OCI-LY3 (cell line): ENCODE measurements around the gene NR1H4.

ENCODE experiments used
- H2AFZ ChIP-seq: fragments of 200-600, 300-600 bp; shearing (Covaris generic); 2 replicates; pipeline ENCODE4 v1.6.0; 2014; ENCODE audit warnings: antibody characterized with exemption, low read depth, low read length
- H3K27ac ChIP-seq: fragments of 200-600, 300-600 bp; sonication (generic); 2 replicates; pipeline ENCODE4 v1.5.1; 2014; ENCODE audit warnings: mild to moderate bottlenecking, low read length, moderate library complexity, mixed read lengths
- H3K27me3 ChIP-seq: fragments of 200-600, 300-600 bp; sonication (generic); 2 replicates; pipeline ENCODE4 v1.6.1; 2014; ENCODE audit warnings: low read depth, low read length, mixed read lengths
- H3K36me3 ChIP-seq: fragments of 200-600, 300-600 bp; sonication (generic); replicated peaks from 2 replicates; pipeline ENCODE3; 2014; ENCODE audit warnings: low read depth, low read length, mixed read lengths
- H3K4me1 ChIP-seq: fragments of 300-600, 200-600 bp; sonication (generic); 2 replicates; pipeline ENCODE4 v1.6.1; 2014; ENCODE audit warnings: low read length, mixed read lengths
- H3K4me2 ChIP-seq: fragments of 200-600, 300-600 bp; sonication (generic); 2 replicates; pipeline ENCODE4 v1.6.1; 2014; ENCODE audit warnings: low read length, mixed read lengths
- H3K4me3 ChIP-seq: fragments of 300-600, 200-600 bp; sonication (generic); 2 replicates; pipeline ENCODE4 v1.5.1; 2014; ENCODE audit warnings: antibody characterized with exemption, mild to moderate bottlenecking, low read length, moderate library complexity
- H3K79me2 ChIP-seq: fragments of 300-600, 200-600 bp; shearing (Covaris generic); 2 replicates; pipeline ENCODE4 v1.6.1; 2014; ENCODE audit warnings: mild to moderate bottlenecking, low read length, mixed read lengths
- H3K9ac ChIP-seq: fragments of 300-600, 200-600 bp; shearing (Covaris generic); 2 replicates; pipeline ENCODE4 v1.6.0; 2014; ENCODE audit warnings: mild to moderate bottlenecking, low read length, moderate library complexity
- H3K9me3 ChIP-seq: fragments of 200-600, 300-600 bp; shearing (Covaris generic); 2 replicates; pipeline ENCODE4 v1.6.1; 2014; ENCODE audit warnings: low read length, mixed read lengths; ENCODE audit not compliant: insufficient read depth
- H4K20me1 ChIP-seq: fragments of 200-600, 300-600 bp; sonication (generic); 2 replicates; pipeline ENCODE4 v1.6.1; 2016; ENCODE audit warnings: low read length, mixed read lengths; ENCODE audit not compliant: insufficient read depth
- EZH2phosphoT487 ChIP-seq: fragments of 200-600 bp; shearing (Covaris generic); IDR thresholded peaks from 2 replicates; pipeline ENCODE4 v1.6.1; 2018; ENCODE audit warnings: antibody characterized with exemption, mixed run types, low read depth
- TF ChIP-seq, protein P1 (sequence below): fragments of 200-600, 300-600 bp; sonication (generic); IDR thresholded peaks from 2 replicates; pipeline ENCODE4 v1.5.1; 2014; ENCODE audit warnings: antibody characterized with exemption, low read length, low read depth

Gene NR1H4

DNA sequence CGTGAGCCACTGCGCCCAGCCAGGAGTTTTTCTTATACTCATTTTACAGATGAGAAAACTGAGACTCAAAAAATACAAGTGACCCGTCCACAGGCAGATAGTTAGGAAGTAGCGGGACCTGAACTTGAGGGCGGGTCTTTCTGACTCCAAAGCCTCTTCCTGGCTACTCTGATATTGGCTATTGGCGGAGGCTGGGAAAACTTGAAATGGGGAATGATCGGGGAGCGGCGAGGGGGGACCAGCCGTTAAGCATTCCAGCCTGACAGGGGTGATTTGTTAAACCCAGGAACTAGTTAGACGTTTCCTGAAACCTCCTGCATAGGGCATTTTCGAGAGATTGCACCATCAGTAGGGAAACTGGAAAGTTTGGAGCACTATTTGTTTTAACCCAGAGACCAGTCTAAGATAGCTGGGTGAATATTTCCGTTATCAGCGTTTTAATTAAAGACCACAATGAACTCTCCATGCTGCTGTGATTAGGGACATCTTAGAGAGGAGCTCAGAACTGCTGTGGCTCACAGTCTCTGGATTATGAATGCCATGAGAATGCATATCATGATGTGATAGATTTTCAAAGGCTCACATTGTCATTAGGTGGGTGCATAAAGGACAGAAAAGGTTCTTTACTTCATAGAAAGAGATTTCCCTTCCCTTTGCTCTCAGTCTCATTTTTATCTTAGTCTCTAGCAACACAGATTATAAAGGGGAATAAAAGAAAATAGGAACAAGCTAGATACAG, 2.5 kb downstream of the NR1H4 start:
- Histone ChIP-seq H3K27me3 (peaks cover 24% of the 10 kb centered on the region), H2AFZ (no peak overlapping the region), H3K4me2 (no peak overlapping the region), H3K36me3 (no peaks in the 10 kb centered on the region), H3K9me3 (no peaks in the 10 kb centered on the region), H3K9ac (no peak overlapping the region), H3K4me3 (no peak overlapping the region), H3K79me2 (no peaks in the 10 kb centered on the region), H3K27ac (no peak overlapping the region), H3K4me1 (no peaks in the 10 kb centered on the region), H4K20me1 (no peaks in the 10 kb centered on the region)
- TF ChIP-seq EZH2phosphoT487 = no peak
- TF ChIP-seq, protein P1, sequence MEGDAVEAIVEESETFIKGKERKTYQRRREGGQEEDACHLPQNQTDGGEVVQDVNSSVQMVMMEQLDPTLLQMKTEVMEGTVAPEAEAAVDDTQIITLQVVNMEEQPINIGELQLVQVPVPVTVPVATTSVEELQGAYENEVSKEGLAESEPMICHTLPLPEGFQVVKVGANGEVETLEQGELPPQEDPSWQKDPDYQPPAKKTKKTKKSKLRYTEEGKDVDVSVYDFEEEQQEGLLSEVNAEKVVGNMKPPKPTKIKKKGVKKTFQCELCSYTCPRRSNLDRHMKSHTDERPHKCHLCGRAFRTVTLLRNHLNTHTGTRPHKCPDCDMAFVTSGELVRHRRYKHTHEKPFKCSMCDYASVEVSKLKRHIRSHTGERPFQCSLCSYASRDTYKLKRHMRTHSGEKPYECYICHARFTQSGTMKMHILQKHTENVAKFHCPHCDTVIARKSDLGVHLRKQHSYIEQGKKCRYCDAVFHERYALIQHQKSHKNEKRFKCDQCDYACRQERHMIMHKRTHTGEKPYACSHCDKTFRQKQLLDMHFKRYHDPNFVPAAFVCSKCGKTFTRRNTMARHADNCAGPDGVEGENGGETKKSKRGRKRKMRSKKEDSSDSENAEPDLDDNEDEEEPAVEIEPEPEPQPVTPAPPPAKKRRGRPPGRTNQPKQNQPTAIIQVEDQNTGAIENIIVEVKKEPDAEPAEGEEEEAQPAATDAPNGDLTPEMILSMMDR = no peak

DNA sequence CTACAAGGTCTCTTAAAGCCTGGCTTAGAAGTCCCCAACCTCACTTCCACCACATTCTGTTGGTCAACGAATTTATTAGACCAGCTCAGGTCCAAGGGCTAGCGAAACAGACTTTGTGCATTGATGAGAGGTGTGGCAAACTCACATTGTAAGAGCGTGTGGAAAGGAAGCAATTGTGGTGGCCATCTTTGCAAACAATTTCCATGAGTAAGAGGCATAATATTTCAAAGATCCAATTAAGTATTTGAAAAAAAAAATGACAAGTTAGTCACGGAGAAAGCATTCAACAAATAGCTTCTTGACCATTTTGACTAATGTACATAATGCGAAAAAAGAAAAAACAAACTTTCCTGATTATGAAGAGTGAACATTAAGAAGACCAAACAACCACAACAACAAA, 7.4 kb downstream of the NR1H4 start:
- no peaks in the 10 kb centered on the region for H3K27me3 ChIP-seq
- no peak overlapping the region for H3K9ac ChIP-seq
- no peak overlapping the region for H3K27ac ChIP-seq
- no peak overlapping the region for H3K4me2 ChIP-seq
- no peak overlapping the region for H3K4me3 ChIP-seq
- H3K4me1 ChIP-seq = no peaks in the 10 kb centered on the region
- no peak for TF ChIP-seq EZH2phosphoT487
- TF ChIP-seq, protein P1 = no peak
- H3K36me3 ChIP-seq = no peaks in the 10 kb centered on the region
- H3K9me3 ChIP-seq = no peaks in the 10 kb centered on the region
- H2AFZ ChIP-seq = no peak overlapping the region
- H3K79me2 ChIP-seq = no peaks in the 10 kb centered on the region
- no peaks in the 10 kb centered on the region for H4K20me1 ChIP-seq

DNA sequence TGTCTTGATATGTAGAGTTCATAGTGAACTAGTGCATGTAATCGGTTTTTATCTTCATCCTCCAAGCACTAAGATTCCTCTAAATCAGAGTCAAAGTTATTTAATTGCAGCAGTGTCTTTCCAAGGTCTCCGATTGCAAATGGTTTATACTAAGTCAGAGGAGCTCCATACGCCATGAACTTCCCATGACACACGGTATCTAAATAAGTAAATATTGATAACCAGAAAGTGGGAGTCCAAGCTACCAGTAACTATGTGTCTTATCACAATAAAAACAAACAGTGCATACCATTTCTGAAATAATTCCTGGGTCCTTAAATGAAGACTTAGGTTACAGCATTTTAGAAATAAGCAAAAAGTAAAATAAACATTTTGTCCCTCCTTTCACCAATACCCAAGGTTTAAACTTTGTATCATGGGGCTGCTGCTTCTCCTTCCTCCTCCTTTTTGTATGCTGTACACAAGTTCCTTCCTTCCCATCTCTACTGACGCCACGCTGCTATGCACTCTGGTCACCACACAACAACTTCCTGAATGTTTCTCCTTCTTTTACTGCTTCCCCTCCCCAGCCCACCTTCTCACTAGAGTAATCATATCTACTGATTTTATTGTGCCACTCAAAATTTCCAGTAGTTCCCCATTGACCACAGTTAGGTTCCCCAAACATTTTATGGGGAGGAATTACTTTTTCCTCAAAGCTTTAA, 10.7 kb downstream of the NR1H4 start:
- H3K79me2 ChIP-seq = no peaks in the 10 kb centered on the region
- H3K27ac ChIP-seq = no peak overlapping the region
- no peaks in the 10 kb centered on the region for H4K20me1 ChIP-seq
- no peak overlapping the region for H3K4me3 ChIP-seq
- no peaks in the 10 kb centered on the region for H3K4me1 ChIP-seq
- H3K4me2 ChIP-seq = no peak overlapping the region
- no peaks in the 10 kb centered on the region for H3K9me3 ChIP-seq
- H2AFZ ChIP-seq = no peak overlapping the region
- no peak overlapping the region for H3K9ac ChIP-seq
- no peaks in the 10 kb centered on the region for H3K36me3 ChIP-seq
- H3K27me3 ChIP-seq = no peaks in the 10 kb centered on the region
- no peak for TF ChIP-seq EZH2phosphoT487
- TF ChIP-seq, protein P1 = no peak

DNA sequence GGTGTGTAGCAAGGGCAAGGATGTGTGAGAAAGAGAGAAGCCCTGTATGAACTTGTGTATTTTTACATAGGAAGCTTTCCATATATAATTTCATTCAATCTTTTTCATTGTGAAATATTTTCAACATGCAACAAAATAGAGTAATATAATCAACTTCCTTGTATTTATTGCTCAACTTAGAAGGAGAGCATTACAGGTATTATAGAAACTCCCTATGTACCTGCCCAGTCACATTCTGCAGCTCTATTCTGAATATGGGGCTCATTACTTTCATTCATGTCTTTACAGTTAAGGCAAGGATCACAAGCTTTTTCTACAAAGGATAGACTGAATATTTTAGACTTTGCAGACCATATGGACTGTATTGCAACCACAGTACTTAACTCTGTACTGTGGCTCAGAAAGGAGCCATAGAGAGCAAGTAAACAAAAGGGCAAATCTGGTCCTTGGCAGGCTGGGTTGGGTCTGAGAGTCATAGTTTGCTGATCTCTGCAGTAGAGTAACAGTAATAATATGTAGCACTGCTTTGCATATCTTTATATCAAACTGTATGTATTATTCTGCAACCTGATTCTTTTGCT, 11.3 kb downstream of the NR1H4 start:
- Histone ChIP-seq H3K79me2 (no peaks in the 10 kb centered on the region), H2AFZ (no peak overlapping the region), H3K9ac (no peak overlapping the region), H3K27ac (no peak overlapping the region), H3K4me3 (no peak overlapping the region), H3K9me3 (no peaks in the 10 kb centered on the region), H3K4me2 (no peak overlapping the region), H4K20me1 (no peaks in the 10 kb centered on the region), H3K36me3 (no peaks in the 10 kb centered on the region), H3K4me1 (no peaks in the 10 kb centered on the region), H3K27me3 (no peaks in the 10 kb centered on the region)
- TF ChIP-seq EZH2phosphoT487 = no peak
- TF ChIP-seq, protein P1 = no peak
